ENCODE measurements around the gene OLFML3. TPM values are rescaled to one million over a fixed set of nuclear protein-coding genes. Genes with fewer than 3 reads are reported as not detected.
"Not testable (repeated sequence)": the region's sequence is repeated elsewhere in the genome, so short reads cannot be mapped to it uniquely, and the experiment has no call there.

The OLFML3 gene
- total RNA-seq, 1 experiment from 2014 or later: 104 TPM

DNA sequence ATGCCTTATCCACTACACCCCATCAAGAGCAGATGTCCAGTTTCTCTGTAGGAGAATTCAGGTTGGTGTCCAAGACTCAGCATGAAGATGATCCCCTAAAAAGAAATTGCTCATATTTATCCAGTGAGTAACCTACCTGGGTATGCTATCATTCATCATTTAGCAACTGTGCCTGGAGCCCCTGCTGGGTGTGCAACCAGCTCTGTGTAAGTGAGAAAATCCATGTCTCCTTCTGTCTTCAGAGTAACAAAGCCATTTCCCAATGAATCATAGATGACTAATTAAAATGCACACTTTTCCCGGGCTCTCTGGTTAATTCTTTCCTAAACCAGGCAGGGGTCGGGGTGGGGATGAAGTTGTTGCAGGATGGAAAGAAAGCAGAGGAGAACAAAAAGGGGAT, 35.8 kb downstream of the OLFML3 start:
- H3K4me1 ChIP-seq: no peaks in the 10 kb centered on the region; the same call in 1 of the 2 replicates
- no peak for DNase-seq
- no peak overlapping the region for H3K27ac ChIP-seq
- H3K36me3 ChIP-seq: no peaks in the 10 kb centered on the region
- no peaks in the 10 kb centered on the region for H3K9me3 ChIP-seq (replicated peaks)
- H3K27me3 ChIP-seq: no peaks in the 10 kb centered on the region
- no peak overlapping the region for H3K4me3 ChIP-seq

DNA sequence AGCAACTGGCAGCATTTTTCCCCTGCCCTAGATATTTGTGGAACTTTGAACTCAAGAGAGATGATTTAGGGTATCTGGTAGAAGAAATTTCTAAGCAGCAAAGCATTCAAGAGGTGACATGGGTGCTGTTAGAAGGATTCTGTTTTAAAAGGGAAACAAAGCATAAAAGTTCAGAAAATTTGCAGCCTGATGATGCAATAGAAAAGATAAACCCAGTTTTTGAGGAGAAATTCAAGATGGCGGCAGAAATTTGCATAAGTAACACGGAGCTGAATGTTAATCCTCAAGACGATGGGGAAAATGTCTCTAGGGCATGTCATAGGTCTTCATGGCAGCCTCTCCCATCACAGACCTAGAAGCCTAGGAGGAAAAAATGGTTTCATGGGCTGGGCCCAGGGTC, 40.5 kb downstream of the OLFML3 start:
- not testable (repeated sequence) for H3K27me3 ChIP-seq; H3K27ac ChIP-seq; H3K4me3 ChIP-seq; H3K9me3 ChIP-seq (replicated peaks); DNase-seq; H3K36me3 ChIP-seq
- peaks cover 33% of the 10 kb centered on the region for H3K4me1 ChIP-seq

- H3K36me3 ChIP-seq: no peaks in the 10 kb centered on the region
- DNase-seq: peak; percentile 58 to 80
- H3K4me3 ChIP-seq: no peak overlapping the region
- H3K27me3 ChIP-seq: no peaks in the 10 kb centered on the region
- H3K9me3 ChIP-seq (replicated peaks): no peaks in the 10 kb centered on the region
- H3K4me1 ChIP-seq: peaks cover 43% of the 10 kb centered on the region
- peak overlapping the region; percentile 1; the same call in 1 of the 2 replicates for H3K27ac ChIP-seq
Observed at GRCh38 chr1:114021665-114022099, 42.4 kb downstream of the OLFML3 start.

- Histone ChIP-seq H3K27ac (no peak overlapping the region), H3K9me3 (replicated peaks) (no peaks in the 10 kb centered on the region), H3K4me3 (no peak overlapping the region), H3K36me3 (no peaks in the 10 kb centered on the region), H3K4me1 (peaks cover 46% of the 10 kb centered on the region), H3K27me3 (no peaks in the 10 kb centered on the region)
- no peak for DNase-seq
Observed at GRCh38 chr1:114022877-114023276, 43.6 kb downstream of the OLFML3 start.

GRCh38 chr1:114023377-114023776, 44.1 kb downstream of the OLFML3 start:
- Histone ChIP-seq H3K4me1 (peaks cover 46% of the 10 kb centered on the region), H3K4me3 (no peak overlapping the region), H3K9me3 (replicated peaks) (no peaks in the 10 kb centered on the region), H3K36me3 (no peaks in the 10 kb centered on the region), H3K27ac (no peak overlapping the region), H3K27me3 (no peaks in the 10 kb centered on the region)
- DNase-seq: peak; percentile 19 to 51

- H3K9me3 ChIP-seq (replicated peaks): no peaks in the 10 kb centered on the region
Observed at GRCh38 chr1:114024049-114024448, 44.8 kb downstream of the OLFML3 start.

DNA sequence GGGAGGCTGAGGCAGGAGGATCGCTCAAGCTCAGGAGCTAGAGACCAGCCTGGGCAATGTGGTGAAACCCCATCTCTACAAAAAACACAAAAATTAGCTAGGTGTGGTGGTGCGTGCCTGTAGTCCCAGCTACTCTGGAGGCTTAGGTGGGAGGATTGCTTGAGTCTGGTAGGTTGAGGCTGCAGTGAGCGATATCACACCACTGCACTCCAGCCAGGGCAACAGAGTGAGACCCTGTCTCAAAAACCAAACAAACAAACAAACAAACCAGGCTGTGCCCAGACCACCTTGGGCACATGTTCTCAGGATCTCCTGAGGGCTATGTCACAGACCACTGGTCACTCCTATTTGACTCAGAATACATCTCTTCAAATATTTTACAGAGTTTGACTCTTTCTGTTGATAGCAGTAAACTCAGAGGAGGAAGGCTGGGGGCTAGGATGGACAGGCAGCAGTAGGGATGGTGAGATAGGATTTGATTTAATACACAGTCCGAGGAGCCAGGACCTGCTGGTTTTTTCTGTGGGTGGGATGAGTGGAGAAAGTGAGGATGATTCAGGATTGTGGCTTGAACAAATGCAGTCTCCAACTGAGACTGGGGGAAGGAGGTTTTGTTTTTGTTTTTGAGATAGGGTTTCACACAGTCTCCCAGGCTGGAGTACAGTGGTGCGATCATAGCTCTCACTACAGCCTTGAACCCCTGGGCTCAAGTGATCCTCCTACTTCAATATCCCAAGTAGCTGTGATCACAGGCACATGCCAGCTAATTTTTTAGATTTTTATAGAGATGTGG, 46.5 kb downstream of the OLFML3 start:
- no peak overlapping the region for H3K27ac ChIP-seq
- peaks cover 46% of the 10 kb centered on the region for H3K4me1 ChIP-seq
- H3K36me3 ChIP-seq: no peaks in the 10 kb centered on the region
- no peak for DNase-seq
- no peaks in the 10 kb centered on the region for H3K27me3 ChIP-seq
- H3K4me3 ChIP-seq: no peak overlapping the region
- no peaks in the 10 kb centered on the region for H3K9me3 ChIP-seq (replicated peaks)

More at GRCh38 chr1:114024049-114024448, 44.8 kb downstream of the OLFML3 start:
- Histone ChIP-seq H3K27ac (peak overlapping the region; percentile 35), H3K27me3 (no peaks in the 10 kb centered on the region), H3K4me1 (peaks cover 46% of the 10 kb centered on the region), H3K36me3 (no peaks in the 10 kb centered on the region), H3K4me3 (no peak overlapping the region)
- peak; percentile 75 to 88 for DNase-seq

DNA sequence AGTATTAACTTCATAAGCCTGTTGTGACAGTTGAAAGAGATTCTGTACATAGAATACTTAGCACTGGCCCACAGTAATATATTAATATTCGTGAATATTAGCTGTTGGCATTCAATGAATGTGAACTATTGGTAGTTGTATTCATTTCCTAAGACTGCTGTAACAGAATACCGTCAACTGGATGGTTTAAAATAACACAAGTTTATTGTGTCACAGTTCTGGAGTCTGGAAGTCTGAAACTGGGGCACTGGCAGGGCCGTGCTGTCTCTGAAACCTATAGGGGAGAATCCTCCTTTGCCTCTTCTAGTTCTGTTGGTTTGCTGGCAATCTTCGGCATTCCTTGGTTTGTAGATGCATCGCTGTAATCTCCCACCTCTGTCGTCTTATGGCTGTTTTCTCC, 47.5 kb downstream of the OLFML3 start:
- H3K36me3 ChIP-seq: no peaks in the 10 kb centered on the region
- H3K27ac ChIP-seq: no peak overlapping the region
- no peaks in the 10 kb centered on the region for H3K9me3 ChIP-seq (replicated peaks)
- H3K4me1 ChIP-seq: peaks cover 36% of the 10 kb centered on the region
- no peak for DNase-seq
- no peaks in the 10 kb centered on the region for H3K27me3 ChIP-seq
- H3K4me3 ChIP-seq: no peak overlapping the region

Other genes starting within 250 kb of the OLFML3 start
- 35.7 and 38.0 TPM in 2 replicates for gene PHTF1, start 220.0 kb upstream of the OLFML3 start, total RNA-seq (2014; rRNA removed; shearing (Covaris generic))
- gene RSBN1, start 167.0 kb upstream of the OLFML3 start, total RNA-seq (2014; rRNA removed; shearing (Covaris generic)): 16.6 and 18.5 TPM in 2 replicates
- gene PTPN22, start 107.8 kb upstream of the OLFML3 start, total RNA-seq (2014; rRNA removed; shearing (Covaris generic)): 1.4 and 2.0 TPM in 2 replicates
- gene BCL2L15, start 91.9 kb upstream of the OLFML3 start, total RNA-seq (2014; rRNA removed; shearing (Covaris generic)): 0.18 and 1.2 TPM in 2 replicates
- gene AP4B1, start 74.7 kb upstream of the OLFML3 start, total RNA-seq (2014; rRNA removed; shearing (Covaris generic)): 11.7 and 14.3 TPM in 2 replicates
- gene DCLRE1B, start 74.1 kb upstream of the OLFML3 start, total RNA-seq (2014; rRNA removed; shearing (Covaris generic)): 23.7 and 25.3 TPM in 2 replicates
- 55.6 and 56.3 TPM in 2 replicates for gene HIPK1, start 50.1 kb upstream of the OLFML3 start, total RNA-seq (2014; rRNA removed; shearing (Covaris generic))
- gene SYT6, start 174.4 kb downstream of the OLFML3 start, total RNA-seq (2014; rRNA removed; shearing (Covaris generic)): 0.04 and 0.08 TPM in 2 replicates